Activated naive CD4-positive, alpha-beta T cell treated with anti-CD3 and anti-CD28 coated beads, Interleukin-2, amount 50 U/mL, for 72 hours (primary cell): ENCODE measurements around the gene HHEX. TPM values are rescaled to one million over a fixed set of nuclear protein-coding genes. Genes with fewer than 3 reads are reported as not detected.
A peak's percentile ranks its signal among the peaks of the same experiment; 100 is the strongest.

Experiments used
- ATAC-seq, 2 donors: fragments of 150-1000 bp; cut with Tn5 transposase; 2 replicates each; pipeline ENCODE4 v1.10.0; 2021; ENCODE audit warnings: mild to moderate bottlenecking in 2 of 2, moderate library complexity in 2 of 2
- DNase-seq, 2 donors: peaks; one replicate each; pipeline ENCODE4 v3.0.0; 2021 to 2022; ENCODE audit warnings: low spot score in 2 of 2
- H3K27ac Mint-ChIP-seq, 2 donors: one replicate each; pipeline ENCODE4 v1.8.0; 2022; ENCODE audit warnings: mild to moderate bottlenecking in 2 of 2, mixed read lengths in 2 of 2
- H3K36me3 Mint-ChIP-seq, 2 donors: one replicate each; pipeline ENCODE4 v1.8.0; 2022; ENCODE audit warnings: mixed read lengths in 2 of 2
- H3K9me3 Mint-ChIP-seq, 2 donors: one replicate each; pipeline ENCODE4 v1.8.0; 2022; ENCODE audit warnings: mixed read lengths in 2 of 2
- total RNA-seq, 2 donors: library from RNA; stranded (reverse); gene quantifications; one replicate each; pipeline ENCODE4 v1.2.3, GENCODE V29; 2022

HHEX gene
- total RNA-seq, 2 donors from 2014 or later = 0.46 TPM; not detected in 1

- peak; percentile 77 to 83 for ATAC-seq
- DNase-seq = peak; percentile 62 to 85
- Mint-ChIP-seq H3K27ac (no peak overlapping the region), H3K9me3 (no peaks in the 10 kb centered on the region), H3K36me3 (peaks cover 0 to 11% of the 10 kb centered on the region in 2 donors)
Observed at GRCh38 chr10:92690211-92690914, 608 bp downstream of the HHEX start.

DNA sequence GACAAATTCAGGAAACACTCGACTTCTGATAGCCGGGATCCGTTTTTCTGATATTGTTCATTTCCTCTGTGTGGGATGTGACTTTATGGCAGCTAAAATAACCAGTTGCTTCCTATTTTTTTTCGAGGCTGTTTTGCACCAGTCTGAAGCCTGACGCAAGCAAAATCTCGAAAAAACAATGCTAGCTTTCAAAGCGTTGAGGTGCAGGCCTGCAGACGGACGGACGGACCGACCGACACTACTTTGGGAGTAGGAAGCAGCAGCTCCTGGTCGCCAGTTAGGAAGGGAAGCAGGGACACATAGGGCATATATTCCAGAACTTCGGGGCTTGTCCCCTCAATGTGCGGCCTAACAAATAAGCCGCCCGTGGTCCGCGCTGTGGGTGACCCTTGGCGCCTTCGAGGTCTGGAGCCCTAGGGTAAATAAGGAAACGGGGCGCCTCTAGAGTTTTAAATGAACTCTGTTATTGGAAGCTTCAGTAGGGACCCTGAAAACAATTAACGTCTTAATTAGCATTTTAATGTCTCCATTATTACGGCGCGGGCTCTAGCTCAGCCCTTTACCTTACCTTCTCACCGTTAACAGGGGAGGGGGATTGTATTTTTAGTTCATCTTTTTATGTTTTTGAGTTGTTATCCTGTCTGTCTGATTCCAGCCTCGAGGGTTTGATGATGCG, 1.3 kb downstream of the HHEX start:
- Mint-ChIP-seq H3K9me3 (no peaks in the 10 kb centered on the region), H3K36me3 (peaks cover 0 to 8% of the 10 kb centered on the region in 2 donors), H3K27ac (no peak overlapping the region)
- ATAC-seq (no peak), DNase-seq (no peak)

GRCh38 chr10:92691591-92692079, 1.9 kb downstream of the HHEX start:
- Mint-ChIP-seq H3K9me3 (no peaks in the 10 kb centered on the region), H3K27ac (no peak overlapping the region), H3K36me3 (peaks cover 0 to 7% of the 10 kb centered on the region in 2 donors)
- DNase-seq (peak in 1 of 2 donors; percentile 19), ATAC-seq (no peak)

DNA sequence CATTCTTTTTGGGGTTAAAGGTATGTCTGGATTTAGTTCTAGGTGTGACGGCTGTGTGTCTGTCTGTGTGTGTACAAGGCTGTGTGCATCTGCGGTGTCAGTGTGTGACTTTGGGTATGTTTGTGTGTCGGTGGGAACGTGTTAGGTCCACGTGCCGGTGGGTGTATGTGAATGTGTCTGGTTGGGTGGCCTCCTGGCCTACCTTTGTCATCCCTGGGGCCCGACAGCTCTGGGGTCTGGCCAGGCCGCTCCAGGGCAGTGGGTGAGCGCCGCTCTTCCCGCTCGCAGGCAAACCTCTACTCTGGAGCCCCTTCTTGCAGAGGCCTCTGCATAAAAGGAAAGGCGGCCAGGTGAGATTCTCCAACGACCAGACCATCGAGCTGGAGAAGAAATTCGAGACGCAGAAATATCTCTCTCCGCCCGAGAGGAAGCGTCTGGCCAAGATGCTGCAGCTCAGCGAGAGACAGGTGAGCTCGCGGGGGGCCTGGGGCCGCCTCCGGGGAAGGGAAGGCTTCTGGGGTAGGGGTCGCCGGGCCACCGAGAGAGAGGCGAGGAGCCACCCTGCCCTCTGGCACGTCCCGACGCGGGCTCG, 2.4 kb downstream of the HHEX start:
- Mint-ChIP-seq H3K27ac (no peak overlapping the region), H3K9me3 (no peaks in the 10 kb centered on the region), H3K36me3 (peaks cover 0 to 7% of the 10 kb centered on the region in 2 donors)
- ATAC-seq (no peak), DNase-seq (peak in 1 of 2 donors; percentile 6)

- ATAC-seq = no peak
- Mint-ChIP-seq H3K36me3 (peaks cover 0 to 7% of the 10 kb centered on the region in 2 donors), H3K9me3 (no peaks in the 10 kb centered on the region), H3K27ac (no peak overlapping the region)
- DNase-seq = no peak
Observed at GRCh38 chr10:92692697-92693533, 3.2 kb downstream of the HHEX start.

GRCh38 chr10:92693534-92693893, 3.8 kb downstream of the HHEX start:
- peaks cover 0 to 7% of the 10 kb centered on the region in 2 donors for H3K36me3 Mint-ChIP-seq
- no peak for ATAC-seq
- H3K9me3 Mint-ChIP-seq = no peaks in the 10 kb centered on the region
- no peak overlapping the region for H3K27ac Mint-ChIP-seq
- DNase-seq = no peak

GRCh38 chr10:92695679-92696605, 6.2 kb downstream of the HHEX start:
- no peak for ATAC-seq

DNA sequence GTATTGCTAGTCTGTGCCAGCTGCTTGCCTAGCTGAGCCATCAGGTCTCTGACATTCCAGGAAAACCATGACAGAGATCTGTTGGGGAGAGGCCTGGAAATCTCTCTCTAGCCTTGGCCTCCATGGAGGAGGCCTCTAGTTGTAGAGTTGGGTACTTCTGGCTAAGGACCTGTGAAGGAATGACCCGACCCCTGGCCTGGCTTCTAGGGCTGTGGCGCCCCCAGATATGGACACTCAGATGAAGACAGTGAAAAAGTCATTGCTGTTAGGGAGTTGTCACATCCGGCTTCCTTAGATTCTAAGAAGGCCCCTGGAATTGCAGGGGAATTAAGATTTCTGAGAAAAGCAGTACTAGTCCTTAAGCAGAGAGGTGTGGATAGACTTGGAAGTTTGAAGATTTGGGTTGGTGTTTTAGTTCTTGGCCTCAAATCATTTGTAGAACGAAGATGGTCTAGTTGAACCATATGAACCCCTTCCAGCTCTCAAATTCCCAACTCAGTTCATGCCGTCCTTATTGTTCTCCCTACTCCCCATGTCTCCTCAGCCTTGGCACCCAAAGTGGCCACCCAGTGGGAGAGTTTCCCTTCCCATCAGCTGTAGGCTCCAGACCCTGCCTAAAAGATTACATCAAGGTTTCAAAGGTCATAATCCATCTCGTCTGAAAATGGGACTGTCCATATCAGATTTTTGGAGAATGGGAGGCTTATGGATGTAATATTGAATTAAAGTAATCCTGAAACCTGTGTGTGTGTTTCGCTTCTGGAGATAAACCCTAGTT, 7.0 kb downstream of the HHEX start:
- Mint-ChIP-seq H3K27ac (no peak overlapping the region), H3K9me3 (no peaks in the 10 kb centered on the region), H3K36me3 (peaks cover 0 to 4% of the 10 kb centered on the region in 2 donors)
- DNase-seq (no peak), ATAC-seq (no peak)

More at GRCh38 chr10:92695679-92696605, 6.2 kb downstream of the HHEX start:
- Mint-ChIP-seq H3K36me3 (peaks cover 0 to 7% of the 10 kb centered on the region in 2 donors), H3K27ac (no peak overlapping the region), H3K9me3 (no peaks in the 10 kb centered on the region)
- DNase-seq = no peak

- Mint-ChIP-seq H3K36me3 (no peaks in the 10 kb centered on the region), H3K27ac (no peak overlapping the region), H3K9me3 (no peaks in the 10 kb centered on the region)
- ATAC-seq (peak in 1 of 2 donors; percentile 26), DNase-seq (no peak)
Observed at GRCh38 chr10:92697663-92698511, 8.1 kb downstream of the HHEX start.

DNA sequence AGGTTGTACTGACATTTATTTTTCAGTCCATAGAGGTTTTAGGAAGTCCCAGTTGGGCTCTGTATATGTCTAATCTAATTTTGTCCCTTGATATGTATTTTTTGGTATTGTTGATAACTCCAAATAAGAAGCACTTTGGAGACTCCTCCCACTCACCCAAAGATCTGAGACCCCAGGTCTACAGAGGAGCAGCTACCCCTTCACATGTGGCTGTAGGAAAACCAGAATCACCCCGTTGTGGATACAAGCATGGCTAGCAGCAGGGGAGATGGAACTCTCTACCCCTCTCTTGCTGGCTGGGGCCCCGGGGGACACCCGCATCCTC, 9.4 kb downstream of the HHEX start:
- Mint-ChIP-seq H3K36me3 (no peaks in the 10 kb centered on the region), H3K9me3 (no peaks in the 10 kb centered on the region), H3K27ac (no peak overlapping the region)
- DNase-seq (no peak), ATAC-seq (no peak)

DNA sequence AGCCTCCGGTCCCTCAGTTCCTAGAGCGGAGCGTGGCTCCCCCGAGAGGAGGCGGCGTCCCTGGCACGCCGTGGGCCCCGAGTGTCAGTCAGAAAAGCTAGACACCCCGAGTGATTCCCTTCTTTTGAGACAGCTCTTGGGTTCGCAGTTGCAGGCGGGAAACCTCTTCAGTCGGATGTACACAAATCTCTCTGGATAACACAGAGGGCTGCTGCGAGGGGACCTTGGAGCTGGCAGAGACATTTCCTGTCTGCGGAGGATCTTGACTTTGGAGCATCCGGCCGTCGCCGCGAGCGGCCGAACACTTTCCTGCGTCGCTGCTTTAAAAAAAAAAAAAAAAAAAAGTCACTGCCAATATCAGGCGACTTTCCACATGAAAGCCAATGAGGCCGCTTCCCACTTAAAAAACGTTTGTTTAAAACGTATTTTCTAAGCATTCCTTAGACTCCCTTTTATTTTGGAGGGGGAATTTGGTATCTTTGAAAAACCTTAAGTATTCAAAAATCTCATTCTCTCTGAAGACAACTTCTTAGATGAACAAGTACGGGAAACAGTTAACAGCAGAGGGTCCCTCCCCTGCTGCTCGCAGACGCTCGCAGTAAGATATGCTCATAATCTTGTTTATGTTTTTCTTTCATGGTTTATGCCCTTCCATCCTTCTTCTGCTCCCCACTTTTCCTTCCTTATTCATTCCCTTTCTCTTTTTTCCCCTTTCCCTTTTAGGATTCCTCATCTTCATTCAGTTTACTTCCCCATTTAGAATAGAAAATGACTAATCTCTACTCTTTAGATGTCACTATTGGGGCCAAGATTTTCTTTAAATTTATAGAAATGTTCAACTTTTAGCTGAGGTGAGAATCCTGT, 10.0 kb downstream of the HHEX start:
- no peak overlapping the region for H3K27ac Mint-ChIP-seq
- H3K9me3 Mint-ChIP-seq = no peaks in the 10 kb centered on the region
- H3K36me3 Mint-ChIP-seq = no peaks in the 10 kb centered on the region
- DNase-seq = peak in 1 of 2 donors; percentile 19
- peak; percentile 59 to 75 for ATAC-seq

DNA sequence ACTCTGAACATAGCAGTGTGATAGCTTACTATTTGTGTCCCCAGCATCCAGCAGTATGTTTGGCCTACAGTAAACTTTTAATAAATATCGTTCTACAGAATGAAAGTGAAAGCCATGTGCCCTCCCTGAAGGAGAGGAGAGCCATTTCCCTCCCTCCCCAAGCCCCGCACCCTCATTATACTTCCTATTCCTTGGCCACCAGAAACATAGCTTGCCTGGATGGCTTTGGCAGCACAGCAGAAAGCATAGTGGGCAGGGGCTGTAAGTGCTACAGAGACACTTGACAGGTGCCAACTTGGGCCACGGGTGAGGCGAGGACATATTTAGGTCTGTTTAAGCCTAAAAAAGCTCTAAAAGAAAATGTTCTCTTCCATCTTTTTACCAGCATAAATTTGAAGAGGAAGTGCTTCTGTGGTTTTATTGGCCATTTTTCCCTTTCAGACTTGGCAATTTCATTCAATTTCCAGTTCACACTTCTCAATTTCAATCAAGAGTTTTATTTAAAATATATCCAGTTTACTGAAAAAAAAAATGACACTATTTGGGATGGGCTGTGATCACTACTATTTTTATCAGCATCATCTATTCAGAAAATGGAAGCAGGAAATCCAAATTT, 12.7 kb downstream of the HHEX start:
- H3K9me3 Mint-ChIP-seq = no peaks in the 10 kb centered on the region

More for the DNA sequence above, 12.7 kb downstream of the HHEX start:
- DNase-seq (no peak), ATAC-seq (no peak)
- H3K36me3 Mint-ChIP-seq = no peaks in the 10 kb centered on the region
- H3K27ac Mint-ChIP-seq = no peak overlapping the region
